ENCODE data around the gene ERV3-1.
"Not testable (repeated sequence)": the region's sequence is repeated elsewhere in the genome, so short reads cannot be mapped to it uniquely, and the experiment has no call there.

Gene ERV3-1

DNA sequence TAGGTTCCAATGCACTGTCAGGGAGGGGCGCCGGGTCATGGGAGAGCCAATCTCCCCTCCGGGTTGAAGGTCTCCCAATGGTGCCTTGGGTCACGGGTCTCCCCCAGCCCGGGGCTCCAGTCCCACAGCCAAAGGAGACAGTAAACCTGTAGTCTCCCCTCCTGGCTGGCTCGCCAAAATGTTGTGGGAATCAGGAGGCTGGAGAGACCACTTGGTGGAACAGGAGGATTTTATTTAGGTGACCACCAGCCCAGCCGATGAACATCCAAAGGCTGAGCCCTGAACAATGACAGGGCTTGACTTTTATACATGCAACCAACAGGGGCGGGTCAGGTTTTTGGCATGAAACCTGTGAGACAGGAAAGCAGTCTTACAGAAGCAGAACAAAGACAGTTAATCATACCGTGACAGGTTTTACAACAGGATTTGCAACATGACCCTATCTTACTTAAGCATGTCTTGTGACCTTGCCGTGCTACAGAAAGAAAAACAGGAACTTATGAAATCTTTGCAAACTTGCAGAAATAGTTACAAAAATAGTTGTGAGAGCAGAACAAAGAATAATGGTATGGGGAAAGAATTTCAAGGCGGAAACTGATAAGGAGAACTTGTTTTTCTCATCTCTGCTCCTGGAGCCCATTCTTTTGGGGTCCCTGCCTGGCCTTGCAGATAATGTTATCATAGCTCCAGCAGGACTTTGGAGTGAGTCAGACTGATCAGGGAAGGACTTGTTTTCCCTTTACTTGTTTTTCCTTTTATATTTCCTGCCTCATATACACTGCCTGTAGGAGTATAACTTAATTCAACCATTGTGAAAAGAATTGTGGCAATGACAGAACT lies 7.1 kb downstream of the ERV3-1 start:
- DNase-seq: peak; percentile 99

DNA sequence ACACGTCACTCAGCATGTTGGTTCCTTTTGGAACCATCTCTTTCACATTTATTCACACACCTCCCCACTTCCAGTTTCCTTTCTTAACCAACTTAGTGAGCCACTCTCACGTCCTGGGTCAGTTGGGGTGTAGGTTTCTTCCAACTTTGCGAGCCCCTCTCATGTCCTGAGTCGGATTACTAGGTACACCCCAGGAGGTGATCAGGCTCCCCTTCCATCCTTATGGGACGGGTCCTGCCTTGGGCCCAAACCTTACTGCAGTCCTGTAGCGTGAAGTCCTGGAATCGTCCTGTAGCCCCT lies 7.7 kb downstream of the ERV3-1 start:
- DNase-seq: no peak

DNA sequence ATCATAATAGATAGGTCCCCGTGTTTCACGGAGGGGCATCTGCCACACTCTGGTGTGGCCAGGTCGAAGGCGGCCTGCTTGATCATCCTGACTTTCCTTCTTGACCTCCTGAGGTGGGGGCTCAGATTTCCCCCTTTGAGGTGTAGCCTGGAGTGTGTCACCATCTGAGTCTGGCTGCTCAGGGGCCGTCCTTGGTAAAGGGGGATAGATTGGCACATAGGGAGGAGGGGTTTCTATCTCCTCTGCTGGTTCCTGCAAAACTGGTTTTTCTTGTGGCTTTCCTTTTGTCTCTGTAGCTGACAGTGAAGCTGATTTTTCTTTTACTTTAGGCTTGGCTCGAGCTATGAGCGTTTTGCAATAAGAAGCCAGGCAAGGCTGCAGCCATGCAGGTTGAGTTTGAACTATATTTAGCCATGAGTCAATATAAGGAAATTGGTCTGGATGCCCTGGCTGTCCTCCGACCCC lies 8.5 kb downstream of the ERV3-1 start:
- DNase-seq: peak; percentile 35

DNA sequence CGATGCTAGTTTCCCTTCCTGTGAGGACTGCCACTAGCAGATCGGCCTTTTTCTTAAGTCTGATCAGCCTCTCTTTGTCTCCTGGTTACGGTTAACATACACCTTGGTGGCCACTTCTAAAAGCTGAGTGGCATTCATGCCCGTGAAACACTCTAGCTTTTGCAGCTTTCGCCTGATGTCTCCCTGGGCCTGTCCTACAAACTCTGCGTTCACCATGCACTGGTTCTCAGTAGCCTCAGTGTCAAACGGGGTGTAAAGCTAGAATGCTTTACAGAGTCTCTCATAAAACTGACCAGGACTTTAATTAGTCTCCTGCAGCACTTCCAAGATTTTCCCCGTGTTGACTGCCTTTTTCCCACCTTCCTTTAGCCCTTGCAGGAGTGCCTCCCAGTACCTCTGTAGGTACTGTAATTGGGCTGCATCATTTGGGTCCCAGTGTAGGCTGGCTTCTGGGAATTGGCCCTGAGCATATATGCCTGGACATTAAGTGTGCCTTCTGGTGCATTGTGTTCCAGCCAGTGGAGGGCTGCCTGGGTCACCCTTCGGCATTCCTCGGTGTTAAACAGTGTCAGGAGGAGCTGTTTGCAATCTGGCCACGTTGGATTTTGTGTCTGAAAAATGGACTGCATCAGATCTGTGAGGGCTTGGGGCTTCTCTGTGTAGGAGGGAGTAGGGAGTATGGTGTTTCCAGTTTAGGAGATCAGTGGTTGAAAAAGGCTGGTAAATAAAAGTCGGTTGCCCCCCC lies 9.2 kb downstream of the ERV3-1 start:
- no peak for DNase-seq

DNA sequence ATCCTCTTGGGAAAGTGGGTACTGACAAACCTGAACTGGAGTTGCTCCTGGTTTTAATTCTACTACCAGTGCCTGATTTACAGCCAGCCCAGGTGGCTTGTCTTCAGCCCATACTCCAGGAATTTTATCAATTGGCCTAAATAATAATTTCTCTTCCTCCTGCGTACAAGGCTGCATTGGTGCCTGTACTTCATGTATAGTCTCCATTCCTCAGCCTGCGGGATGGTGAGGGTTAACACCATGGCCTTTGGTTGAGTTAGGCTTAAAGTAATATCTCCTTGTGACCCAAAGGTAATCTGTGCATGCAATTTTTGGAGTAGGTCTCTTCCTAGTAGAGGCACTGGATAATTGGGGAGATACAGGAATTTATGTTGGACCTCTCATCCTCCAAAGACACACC lies 10.2 kb downstream of the ERV3-1 start:
- no peak for DNase-seq

DNA sequence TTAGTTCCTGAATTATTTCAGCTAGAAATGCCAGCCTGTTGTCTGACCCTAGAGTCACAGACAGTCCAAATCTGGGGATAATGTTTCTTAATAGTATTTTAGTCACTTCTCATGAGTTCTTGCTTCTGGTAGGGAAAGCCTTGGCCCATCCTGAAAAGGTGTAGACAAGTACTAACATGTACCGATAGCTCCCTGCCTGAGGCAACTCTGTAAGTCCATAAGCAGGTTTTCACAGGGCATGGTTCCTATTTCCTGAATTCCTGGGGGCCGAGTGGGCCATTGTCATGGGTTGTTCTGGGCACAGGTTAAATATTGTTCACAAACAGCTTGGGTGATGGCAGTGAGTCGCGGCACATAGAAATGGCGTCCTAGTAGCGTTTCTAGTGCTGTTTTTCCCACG lies 12.6 kb downstream of the ERV3-1 start:
- no peak for DNase-seq

DNA sequence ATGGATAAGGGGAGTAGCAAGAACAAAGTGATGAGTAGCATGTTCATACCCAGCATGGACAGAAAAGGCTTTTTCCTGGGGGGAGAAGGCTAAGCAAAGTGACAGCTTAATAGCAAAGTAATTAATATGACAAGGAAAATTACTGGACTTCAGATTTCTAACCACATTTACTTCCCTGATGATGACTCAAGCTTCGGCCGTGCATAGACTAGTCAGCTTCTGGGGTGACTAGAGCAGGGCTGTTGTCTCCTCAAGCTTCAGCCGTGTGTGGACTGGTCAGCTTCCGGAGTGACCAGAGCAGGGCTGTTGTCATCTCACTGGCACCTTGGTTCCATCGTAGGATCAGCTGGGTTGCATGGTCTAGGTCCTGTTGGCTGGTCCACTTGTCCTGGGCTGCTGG lies 13.5 kb downstream of the ERV3-1 start:
- DNase-seq: no peak

DNA sequence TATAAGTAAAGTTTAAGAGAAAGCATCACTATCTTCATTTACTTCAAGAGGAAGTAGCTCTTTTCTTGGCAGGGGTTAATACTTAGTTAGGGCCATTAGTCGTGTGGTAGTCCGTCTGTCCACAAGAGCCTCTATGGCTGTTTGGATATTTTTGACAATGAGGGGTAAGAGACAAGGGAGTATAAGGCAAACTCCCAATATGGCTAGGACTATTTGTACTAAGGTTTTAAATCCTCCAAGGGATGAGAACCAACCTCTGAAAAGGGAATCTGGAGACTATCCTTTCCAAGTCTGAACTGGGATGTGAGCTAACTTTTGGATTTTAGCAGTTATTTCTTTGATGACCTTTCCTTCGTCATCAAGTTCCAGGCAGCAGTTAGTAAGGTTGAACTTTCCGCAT lies 15.6 kb downstream of the ERV3-1 start, which contains the start of gene ZNF117:
Gene ZNF117 (minus strand): TSS at position 101 of the 400 bp plus-strand sequence.
- peak; percentile 24 for DNase-seq

DNA sequence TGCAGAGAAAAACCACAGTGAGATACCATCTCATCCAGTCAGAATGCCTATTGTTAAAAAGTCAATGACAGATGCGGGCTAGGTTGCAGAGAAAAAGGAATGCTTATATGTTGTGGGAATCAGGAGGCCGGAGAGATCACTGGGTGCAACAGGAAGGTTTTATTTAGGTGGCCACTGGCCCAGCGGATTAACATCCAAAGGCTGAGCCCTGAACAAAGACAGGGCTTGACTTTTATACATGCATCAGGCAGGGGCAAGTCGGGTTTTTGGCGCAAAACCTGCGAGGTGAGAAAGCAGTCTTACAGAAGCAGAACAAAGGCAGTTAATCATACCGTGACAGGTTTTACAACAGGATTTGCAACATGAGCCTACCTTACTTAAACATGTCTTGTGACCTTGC lies 16.3 kb downstream of the ERV3-1 start:
- peak; percentile 27 for DNase-seq

DNA sequence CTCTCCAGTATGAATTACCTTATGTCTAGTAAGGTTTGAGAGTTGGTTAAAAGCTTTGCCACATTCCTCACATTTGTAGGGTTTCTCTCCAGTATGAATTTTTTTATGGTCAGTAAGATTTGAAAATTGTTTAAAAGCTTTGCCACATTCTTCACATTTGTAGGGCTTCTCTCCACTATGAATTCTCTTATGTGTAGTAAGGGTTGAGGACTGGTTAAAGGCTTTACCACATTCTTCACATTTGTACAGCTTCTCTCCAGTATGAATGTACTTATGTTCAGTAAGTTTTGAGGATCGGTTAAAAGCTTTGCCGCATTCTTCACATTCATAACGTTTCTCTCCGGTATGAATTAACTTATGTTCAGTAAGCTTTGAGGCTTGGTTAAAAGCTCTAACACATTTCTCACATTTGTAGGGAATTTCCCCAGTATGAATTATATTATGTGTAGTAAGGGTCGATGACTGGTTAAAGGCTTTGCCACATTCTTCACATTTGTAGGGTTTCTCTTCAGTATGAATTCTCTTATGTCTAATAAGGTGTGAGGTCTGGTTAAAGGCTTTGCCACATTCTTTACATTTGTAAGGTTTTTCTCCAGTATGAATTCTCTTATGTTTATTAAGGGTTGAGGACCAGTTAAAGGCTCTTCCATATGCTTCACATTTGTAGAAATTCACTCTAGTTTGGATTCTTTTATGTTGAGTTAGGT lies 27.8 kb downstream of the ERV3-1 start:
- no peak for DNase-seq

DNA sequence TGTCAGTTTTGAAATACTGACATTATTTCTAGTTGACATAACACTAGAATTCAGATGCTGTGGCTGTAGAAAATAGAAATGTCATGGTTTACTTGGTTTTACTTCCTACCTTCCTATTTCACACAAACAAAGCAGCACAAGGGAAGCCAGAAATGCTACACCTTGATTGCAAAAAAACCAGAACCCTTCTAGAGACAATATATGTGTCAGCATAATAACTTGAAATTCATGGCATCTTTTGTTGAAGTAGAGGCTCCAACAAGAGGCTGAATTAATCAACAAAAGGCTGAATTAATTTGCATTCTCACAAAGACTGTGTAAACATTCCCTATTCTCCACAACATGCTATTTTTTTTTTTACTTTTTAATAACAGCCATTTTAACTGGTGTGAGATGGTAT lies 40.9 kb downstream of the ERV3-1 start:
- no peak for DNase-seq

DNA sequence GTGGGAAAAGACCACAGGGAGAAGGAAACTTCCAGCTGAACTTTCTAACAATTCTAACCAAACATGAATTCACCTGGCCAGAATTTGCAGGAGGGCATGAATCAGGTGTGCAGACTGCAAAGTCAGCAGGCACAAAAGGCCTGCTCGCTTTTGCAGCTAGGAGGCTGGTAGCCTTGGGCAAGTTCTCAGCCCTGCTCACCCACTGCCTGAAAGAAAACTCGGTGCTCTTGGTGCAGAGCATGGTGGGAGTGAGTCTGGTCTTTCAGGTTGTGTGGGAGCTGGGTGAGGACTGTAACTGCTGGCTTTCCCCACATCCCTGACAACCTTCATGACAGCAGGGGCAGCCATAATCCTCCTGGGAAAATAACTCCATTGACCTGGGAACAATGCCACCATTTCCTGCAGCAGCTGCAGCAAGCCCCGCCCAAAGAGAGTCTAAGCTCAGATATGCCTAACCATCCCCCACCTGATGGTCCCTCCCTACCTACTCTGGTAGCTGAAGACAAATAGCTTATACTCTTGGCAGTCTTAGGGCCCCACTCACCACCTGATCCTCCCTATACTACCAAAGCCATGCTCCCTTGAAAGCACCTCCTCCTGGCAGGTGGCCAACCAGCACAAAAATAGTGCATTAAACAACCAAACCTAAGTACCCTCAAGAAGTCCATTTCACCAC lies 47.3 kb downstream of the ERV3-1 start:
- DNase-seq: no peak

DNA sequence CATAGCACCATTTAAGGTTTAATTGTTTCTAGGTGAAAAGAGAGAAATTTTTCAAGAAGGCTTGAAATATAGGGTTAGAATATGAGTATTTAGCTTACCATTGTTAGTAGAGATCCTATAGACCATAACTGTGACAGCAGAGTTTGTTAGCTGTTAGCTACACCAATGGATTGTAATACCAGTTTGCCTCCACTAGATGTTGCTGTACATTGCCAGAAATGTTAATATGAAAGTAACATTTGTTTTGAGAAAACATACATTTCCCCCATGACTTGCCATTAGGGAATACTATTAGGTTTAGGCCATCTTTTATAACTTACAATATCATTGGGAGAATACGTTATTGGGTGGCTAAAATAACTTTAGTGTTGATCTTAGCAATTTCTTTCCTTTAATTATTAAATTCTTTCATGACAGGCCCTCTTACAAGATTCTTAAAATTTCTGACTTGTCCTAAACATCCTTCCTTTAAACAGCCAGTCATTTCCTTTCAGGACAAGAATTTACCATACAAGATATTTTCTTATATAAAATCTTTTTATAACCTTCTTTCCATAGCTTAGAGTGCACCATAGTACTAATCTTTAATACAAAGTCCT lies 55.1 kb downstream of the ERV3-1 start:
- peak; percentile 40 for DNase-seq

DNA sequence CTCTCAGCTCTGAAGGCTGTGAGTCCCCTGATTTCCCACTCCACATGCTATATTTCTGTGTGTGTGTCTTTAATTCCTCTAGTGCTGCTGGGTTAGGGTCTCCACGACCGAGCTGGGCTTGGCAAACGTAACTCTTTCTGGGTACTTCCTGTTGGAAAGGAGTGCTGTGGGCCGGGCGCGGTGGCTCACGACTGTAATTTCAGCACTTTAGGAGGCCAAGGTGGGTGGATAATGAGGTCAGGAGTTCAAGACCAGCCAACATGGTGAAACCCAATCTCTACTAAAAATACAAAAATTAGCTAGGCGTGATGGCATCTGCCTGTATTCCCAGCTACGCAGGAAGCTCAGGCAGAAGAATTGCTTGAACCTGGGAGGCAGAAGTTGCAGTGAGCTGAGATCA lies 55.8 kb downstream of the ERV3-1 start:
- DNase-seq: peak; percentile 29

DNA sequence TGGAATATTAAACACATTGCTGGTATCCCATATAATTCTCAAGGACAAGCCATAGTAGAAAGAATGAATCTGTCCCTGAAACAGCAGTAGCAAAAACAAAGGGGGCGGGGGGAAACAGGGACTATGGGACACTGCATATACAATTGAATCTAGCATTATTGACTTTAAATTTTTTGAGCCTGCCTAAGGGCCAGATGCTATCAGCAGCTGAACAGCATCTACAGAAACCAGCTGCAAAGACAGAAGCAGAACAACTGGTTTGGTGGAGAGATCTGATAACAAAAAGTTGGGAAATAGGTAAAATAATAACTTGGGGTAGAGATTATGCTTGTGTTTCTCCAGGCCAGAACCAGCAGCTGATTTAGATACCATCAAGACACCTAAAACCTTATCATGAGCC lies 57.7 kb downstream of the ERV3-1 start:
- not testable (repeated sequence) for DNase-seq

DNA sequence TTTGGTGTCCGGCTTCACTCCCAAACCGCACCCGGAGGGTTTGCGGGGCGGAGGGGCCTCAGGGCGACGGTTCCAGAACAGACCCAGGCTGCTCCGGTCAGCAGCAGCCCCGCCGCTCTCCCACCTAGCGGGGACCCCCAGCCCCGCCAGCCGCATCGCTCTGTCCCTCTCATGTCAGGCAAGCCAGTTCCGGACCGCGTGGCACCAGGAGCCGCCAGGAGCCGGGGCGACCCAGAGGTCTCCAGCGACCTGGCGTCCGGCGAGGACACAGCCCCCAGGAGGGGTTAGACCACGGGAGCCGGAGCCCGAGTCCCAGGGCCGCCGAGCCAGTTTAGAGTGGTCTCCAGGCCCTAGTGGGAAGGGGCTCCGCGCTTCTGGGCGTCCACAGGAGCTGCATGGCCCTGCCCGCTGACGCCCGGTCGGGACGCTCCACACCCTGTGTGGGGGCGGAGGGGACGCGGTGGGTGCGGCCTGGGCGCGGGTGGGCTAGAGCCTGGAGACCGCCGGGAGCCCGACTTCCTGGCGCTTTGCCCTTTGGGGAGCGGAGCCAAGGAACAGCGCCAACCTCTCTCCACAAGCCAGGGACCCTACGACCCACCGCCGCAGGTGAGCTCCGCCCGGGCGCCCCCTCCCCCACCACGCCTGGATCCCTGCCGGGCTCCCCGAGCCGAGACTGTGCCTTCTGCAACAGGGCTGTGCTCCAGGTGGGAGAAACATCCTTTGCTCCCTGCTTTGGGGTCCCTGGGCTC lies 59.1 kb downstream of the ERV3-1 start:
- DNase-seq: no peak

DNA sequence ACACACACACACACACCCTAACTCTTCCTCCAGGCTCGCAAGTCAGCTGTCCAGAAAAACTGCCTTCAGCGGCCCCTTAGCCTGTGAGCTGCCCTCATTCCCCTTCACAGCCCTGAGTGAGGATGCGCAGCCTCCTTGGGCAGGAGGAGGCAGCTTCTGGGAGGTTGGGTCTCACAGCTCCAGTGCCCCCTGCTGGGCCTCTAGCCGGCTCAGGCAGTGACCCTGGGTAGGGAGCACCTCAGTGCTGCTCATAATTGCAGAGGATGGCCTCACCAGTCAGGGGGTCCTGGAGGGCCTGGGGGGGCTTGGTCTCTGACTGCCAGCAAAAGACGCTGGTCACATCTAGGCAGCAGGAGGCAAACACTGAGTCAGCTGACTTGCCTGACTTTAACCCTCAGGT lies 59.7 kb downstream of the ERV3-1 start:
- DNase-seq: no peak

DNA sequence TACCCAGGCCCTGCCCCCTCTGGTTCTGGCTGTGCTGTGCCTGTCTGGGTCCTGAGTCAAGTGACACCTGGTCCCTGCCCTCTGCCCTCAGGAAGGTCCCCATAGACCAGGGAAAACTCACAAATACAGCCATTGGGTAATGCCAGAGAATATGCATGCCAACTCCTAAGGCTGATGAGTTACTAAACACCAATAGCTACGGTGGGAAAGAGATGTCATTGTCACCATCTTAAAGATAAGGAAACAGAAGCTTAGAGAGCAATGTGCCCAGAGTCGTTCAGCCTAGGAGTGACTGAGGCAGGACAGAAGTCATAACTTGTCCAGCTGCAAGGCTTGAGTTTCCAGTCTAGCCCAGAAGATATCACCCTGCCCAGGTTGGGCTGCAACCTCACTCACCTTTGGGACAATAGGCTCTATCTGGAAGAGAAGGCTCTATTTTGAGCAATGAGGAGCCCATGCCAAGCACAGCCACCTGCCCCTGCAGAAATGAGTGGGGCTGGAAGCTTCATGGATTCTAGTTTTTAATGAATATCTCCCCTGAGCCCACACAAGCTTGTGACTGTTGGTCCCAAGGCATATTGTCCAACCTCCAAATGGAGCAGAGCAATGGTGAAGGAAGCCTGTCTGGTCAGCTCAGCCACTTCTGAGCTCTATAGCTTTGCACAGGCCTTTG lies 60.8 kb downstream of the ERV3-1 start:
- DNase-seq: no peak

DNA sequence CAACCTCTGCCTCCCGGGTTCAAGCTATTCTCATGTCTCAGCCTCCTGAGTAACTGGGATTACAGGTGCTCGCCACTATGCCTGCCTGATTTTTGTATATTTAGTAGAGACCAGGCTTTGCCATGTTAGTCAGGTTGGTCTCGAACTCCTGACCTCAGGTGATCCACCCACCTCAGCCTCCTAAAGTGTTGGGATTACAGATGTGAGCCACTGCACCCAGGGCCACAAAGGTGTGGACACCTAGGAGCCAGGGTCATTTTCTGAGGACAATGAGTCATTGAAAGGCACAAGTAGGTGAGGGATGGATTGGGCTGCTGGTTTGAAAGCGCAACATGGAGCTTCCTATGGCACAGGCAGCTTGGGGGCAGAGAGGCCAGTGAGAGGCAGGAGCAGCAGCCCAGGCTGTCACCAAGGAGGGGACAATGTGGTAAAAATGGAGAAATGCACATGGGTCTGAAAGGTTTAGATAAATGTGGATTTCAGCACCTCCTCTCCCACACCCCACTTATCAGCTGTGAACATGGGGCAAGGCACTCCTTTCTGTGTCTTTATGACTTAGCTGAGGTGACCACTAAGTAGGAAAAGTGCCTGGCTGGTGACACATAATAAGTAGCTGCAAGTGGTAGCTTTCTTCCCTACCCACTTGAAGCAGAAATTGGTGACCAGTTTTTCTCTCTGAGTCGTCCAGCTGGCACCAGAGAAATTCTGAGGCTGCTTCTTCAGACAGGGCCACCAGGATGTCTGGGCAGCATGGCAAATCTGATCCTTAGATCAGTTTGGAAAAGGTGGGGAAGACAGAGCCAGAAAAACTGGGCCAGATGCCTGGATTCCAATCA lies 61.6 kb downstream of the ERV3-1 start:
- not testable (repeated sequence) for DNase-seq
